Body of pancreas (tissue), 4 donors: ENCODE results near the gene RANBP10.

Source experiments
- CTCF ChIP-seq, 7 experiments: fragments of 450-650 bp in 4 of 7; fragments of 200-600 bp in 3 of 7; sonication (generic) in 3 of 7; IDR thresholded peaks; one replicate each; pipeline ENCODE4 v1.5.1; 2016 to 2019; ENCODE audit warnings: antibody characterized with exemption in 7 of 7
- POLR2A ChIP-seq, 3 donors: fragments of 450-650 bp; IDR thresholded peaks; one replicate each; pipeline ENCODE4 v1.6.1; 2016; ENCODE audit warnings: antibody characterized with exemption in 3 of 3, mild to moderate bottlenecking in 2 of 3

- no peak for TF ChIP-seq CTCF (IDR thresholded peaks at IDR 0.05)
- no peak for TF ChIP-seq POLR2A (IDR thresholded peaks at IDR 0.05)
Observed at GRCh38 chr16:67846063-67846319, 39.6 kb upstream of the RANBP10 start.
